ENCODE data around the gene CLEC18A.
"Not testable (repeated sequence)": the region's sequence is repeated elsewhere in the genome, so short reads cannot be mapped to it uniquely, and the experiment has no call there.

The CLEC18A gene

GRCh38 chr16:69930117-69930776, 20.9 kb upstream of the CLEC18A start:
- in situ Hi-C loops (cut with MboI; ENCODE audit: low sequenced_read_pairs) = no loop called here

DNA sequence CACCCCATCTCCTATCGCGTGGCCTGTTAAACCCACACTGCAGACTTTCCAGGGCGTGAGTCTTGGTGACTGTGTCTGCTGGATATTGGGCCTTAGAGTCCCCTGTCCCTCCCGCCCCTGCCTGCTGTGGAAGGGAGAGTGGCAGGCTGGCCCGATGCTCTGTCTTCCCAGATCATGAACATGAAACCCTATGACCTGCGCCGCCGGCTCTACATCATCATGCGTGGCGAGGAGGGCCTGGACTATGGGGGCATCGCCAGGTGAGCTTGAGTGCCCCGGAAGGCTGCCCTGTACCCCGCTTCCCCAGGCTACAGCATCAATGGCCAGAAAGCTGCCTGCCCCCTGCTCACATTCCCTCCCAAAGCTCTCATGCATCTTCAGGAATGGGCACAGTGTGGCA, 19.5 kb upstream of the CLEC18A start:
- in situ Hi-C loops (cut with MboI; ENCODE audit: low sequenced_read_pairs) = no loop called here

DNA sequence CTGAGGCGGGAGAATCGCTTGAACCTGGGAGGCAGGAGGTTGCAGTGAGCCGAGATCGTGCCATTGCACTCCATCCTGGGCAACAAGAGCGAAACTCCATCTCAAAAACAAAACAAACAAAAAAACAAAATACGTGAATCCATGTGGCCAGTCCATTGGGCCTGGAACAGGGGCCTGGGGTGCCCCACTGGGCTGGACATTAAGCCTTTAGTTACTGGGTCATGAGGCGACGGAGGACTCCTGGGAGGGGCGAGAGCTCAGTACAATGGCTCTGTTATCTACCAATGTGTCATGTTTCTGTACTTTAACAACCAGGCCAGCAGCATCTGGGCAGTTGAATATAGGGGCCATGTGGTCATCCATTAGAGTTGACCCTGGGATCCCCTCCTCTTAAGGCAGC, 18.9 kb upstream of the CLEC18A start:
- in situ Hi-C loops (cut with MboI; ENCODE audit: low sequenced_read_pairs) = no loop called here

DNA sequence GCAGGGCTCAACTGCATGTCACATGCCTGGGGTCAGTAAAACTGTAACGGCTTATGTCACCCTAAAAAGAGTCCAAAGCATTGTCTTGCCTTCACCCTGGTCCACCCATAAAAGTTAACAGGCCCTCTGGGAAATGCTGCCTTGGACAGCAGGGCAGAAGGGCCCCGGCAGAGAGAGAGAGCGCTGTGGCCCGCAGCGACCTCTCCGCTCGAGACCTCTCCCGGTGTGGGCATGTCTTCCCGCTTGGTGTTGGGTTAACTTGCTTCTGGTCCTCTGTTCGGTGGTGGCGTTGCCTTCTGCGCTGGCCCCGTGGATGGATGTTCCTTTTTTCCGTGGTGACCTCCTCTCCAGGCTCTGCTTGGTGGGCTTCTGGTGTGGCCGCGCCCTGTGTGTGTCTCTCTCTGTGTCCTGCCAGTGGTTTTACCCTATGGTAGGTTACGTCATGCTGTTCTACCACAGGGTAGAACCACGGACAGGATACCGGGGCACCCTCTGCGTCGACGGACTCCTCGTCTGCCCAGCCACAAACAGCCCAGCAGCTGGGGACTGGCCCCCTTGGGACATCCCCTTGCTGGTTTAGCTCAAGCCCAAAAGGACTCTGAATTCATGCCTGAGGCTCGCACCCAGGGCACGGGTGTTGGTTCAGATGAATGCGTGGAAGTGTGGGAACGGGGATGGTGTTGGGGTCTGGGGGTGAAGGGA, 18.3 kb upstream of the CLEC18A start:
- in situ Hi-C loops (cut with MboI; ENCODE audit: low sequenced_read_pairs) = no loop called here

DNA sequence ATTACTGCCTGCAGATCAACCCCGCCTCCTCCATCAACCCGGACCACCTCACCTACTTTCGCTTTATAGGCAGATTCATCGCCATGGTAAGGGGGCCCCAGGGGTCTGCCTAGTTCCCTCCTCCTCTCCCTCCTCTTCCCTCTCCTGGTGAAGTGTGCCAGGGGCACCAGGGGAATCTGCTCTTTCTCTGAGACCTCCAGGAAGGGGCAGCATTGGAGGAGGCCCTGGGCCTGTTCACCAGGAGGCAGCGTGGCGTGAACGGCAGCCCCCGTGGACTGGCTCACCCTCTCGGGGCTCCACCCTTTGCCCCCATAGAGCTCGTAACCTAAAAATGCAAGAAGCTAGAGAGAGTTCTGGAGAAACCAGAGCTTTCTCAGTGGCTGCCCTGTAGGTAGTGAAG, 17.1 kb upstream of the CLEC18A start:
- in situ Hi-C loops (cut with MboI; ENCODE audit: low sequenced_read_pairs) = no loop called here

- in situ Hi-C loops (cut with MboI; ENCODE audit: low sequenced_read_pairs) = no loop called here
Measured at GRCh38 chr16:69934751-69935150, 16.4 kb upstream of the CLEC18A start.

DNA sequence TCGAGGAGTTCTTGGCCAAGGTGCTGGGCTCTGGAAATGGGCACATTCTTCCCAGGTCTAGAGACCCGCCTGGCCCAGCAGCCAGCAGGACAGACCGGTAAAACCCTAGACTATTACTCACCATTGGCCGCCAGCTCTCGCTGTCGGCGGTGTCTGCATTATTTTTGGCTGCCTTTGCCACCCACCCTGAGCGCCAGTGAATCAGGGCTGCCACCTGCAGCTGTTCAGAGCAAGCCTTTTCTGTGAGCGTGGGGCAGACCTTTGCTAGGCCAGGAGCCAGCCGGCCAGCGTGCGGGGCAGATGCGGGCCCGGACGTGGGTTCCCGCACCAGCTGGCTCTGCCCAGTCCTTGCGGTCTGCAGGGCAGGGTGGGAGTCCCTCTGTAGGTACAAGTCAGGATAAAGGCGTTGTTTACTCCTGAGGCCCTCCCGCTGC, 15.8 kb upstream of the CLEC18A start:
- in situ Hi-C loops (cut with MboI; ENCODE audit: low sequenced_read_pairs) = no loop called here

GRCh38 chr16:69935740-69936139, 15.4 kb upstream of the CLEC18A start:
- in situ Hi-C loops (cut with MboI; ENCODE audit: low sequenced_read_pairs) = no loop called here

- in situ Hi-C loops (cut with MboI; ENCODE audit: low sequenced_read_pairs) = no loop called here
Measured at GRCh38 chr16:69936252-69936651, 14.9 kb upstream of the CLEC18A start.

- in situ Hi-C loops (cut with MboI; ENCODE audit: low sequenced_read_pairs) = no loop called here
Measured at GRCh38 chr16:69936751-69937211, 14.4 kb upstream of the CLEC18A start.

GRCh38 chr16:69937465-69937951, 13.6 kb upstream of the CLEC18A start:
- in situ Hi-C loops (cut with MboI; ENCODE audit: low sequenced_read_pairs) = no loop called here

- in situ Hi-C loops (cut with MboI; ENCODE audit: low sequenced_read_pairs) = no loop called here
Measured at GRCh38 chr16:69938981-69939820, 11.9 kb upstream of the CLEC18A start.

- in situ Hi-C loops (cut with MboI; ENCODE audit: low sequenced_read_pairs) = no loop called here
Measured at GRCh38 chr16:69939821-69940585, 11.1 kb upstream of the CLEC18A start.

DNA sequence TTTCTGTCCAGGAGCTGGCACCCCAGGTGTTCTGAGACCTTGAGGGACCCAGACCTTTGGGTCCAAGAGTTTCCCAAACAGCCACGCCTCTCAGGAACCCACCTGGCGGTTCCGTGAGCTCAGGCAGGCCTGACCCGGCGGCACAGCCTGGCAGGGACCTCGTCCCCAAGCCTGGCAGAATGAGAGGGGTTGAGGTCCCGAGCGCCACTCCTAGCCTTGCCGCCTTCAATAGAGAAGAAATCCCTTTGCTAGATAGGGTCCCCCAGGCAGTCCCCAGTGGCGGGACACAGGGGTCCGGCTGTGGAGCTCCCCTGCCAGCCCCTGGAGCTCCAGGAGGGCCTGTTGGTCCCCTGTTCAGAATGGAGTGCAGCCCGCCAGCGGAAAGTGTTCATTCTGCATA, 10.5 kb upstream of the CLEC18A start:
- in situ Hi-C loops (cut with MboI; ENCODE audit: low sequenced_read_pairs) = no loop called here

DNA sequence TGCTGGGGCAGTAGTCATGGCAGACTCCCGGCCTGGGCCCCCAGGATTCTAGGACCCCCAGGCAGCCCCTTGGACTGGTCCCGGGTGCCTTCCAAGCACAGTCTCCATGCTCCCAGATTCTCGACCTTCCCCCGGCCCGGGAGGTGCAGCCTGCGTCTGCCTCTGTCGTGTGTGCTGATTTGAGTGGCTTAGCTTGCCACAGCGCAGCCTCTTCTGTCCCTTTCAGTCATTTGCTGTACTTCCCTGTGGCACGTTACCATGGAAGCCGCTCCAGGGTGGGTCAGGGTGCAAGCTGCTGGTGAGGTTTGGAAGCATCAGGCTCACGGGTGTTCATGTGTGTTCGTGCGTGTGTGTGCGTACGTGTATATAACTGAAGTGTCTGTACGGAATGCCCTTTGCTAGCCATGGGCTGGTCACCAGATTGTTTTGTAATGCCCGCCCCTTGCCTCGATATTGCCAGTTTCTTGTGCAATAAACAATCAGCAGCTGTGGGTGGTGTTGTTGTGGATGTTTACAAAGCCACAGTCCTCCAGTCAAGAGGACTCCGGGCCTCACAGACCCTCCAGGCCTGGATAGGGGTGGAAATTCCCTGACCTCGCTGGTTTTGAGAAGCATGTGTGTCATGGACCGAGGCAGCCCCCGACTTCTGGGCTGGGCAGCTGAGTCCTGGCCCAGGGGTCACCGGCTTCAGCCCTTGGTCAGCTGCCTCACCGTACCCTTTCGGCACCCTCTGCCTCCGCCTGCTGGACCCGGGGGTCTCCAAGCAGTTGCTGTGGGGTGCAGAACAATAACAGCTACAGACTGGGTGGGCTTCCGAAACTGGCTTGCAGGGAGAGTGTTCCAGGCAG, 9.7 kb upstream of the CLEC18A start:
- in situ Hi-C loops (cut with MboI; ENCODE audit: low sequenced_read_pairs) = no loop called here

GRCh38 chr16:69942099-69942491, 9.0 kb upstream of the CLEC18A start:
- in situ Hi-C loops (cut with MboI; ENCODE audit: low sequenced_read_pairs) = no loop called here

GRCh38 chr16:69942627-69943170, 8.4 kb upstream of the CLEC18A start:
- in situ Hi-C loops (cut with MboI; ENCODE audit: low sequenced_read_pairs) = no loop called here

DNA sequence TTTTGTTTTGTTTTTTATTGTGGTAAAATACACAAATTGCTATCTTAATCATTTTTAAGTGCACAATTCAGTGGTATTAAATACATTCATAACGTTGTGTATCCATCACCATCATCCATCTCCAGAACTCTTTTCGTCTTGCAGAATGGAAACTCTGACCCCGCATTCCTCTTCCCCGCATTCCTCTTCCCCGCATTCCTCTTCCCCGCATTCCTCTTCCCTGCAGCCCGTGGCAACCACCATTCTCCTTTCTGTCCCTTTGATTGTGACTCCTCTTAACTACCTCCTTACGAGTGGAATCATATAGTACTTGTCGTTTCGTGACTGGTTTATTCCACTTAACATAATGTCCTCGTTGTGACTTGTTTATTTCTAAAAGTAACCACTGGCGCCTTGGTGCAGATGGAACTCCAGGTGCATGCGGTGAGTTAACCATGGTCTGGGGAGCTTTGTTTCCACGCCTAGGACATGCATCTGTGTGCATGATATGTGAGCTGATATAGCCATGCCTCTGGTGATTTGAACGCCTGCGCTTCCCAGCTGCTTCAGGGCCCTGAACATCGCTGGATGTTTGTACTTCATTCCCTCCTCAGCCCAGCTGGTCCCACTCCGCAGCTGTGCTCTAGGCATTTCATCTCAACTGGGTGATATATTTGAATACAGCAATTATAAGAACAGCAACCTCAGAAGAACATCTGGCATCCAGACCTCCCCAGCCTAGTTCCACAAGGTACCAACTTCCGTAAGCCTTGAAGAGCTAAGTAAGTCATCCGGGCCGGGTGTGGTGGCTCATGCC, 7.7 kb upstream of the CLEC18A start:
- in situ Hi-C loops (cut with MboI; ENCODE audit: low sequenced_read_pairs) = not testable (repeated sequence)

- in situ Hi-C loops (cut with MboI; ENCODE audit: low sequenced_read_pairs) = not testable (repeated sequence)
Measured at GRCh38 chr16:69950411-69950810, 723 bp upstream of the CLEC18A start.

Measured in HL-60/S4 treated with retinoic acid at 250 ng/mL for 4 days and 3 days (cell line).